Caco-2 (cell line): ENCODE measurements around the gene EMSY. TPM values are rescaled to one million over a fixed set of nuclear protein-coding genes. Genes with fewer than 3 reads are reported as not detected.
A peak's percentile ranks its signal among the peaks of the same experiment; 100 is the strongest.

ENCODE experiments used
- BruUV-seq: library from RNA; stranded (reverse); fragments of 400-500 nt; replicated peaks from 2 replicates; lab custom pipeline; 2021; lab: Mats Ljungman, UMichigan
- CTCF ChIA-PET: fragments of 300-600 bp; sonication (Branson Sonifier 250); formaldehyde crosslinking; loops from one replicate; lab custom pipeline; 2022; ENCODE audit warnings: antibody characterized with exemption; lab: Charles Lee
- POLR2A ChIA-PET: fragments of 300-600 bp; sonication (Branson Sonifier 250); formaldehyde crosslinking; loops from one replicate; lab custom pipeline; 2022; ENCODE audit warnings: antibody characterized with exemption; lab: Charles Lee
- DNase-seq, 2 experiments: peaks; one replicate each; pipeline versions ENCODE4 v3.0.0 to v3.0.0-alpha.2; 2020 to 2022
- H3K27me3 ChIP-seq: replicated peaks from 2 replicates; pipeline ENCODE4 v1.6.0; 2011; ENCODE audit warnings: low read length; ENCODE audit not compliant: control insufficient read depth, insufficient read depth
- H3K36me3 ChIP-seq: 2 replicates; pipeline ENCODE4 v1.5.1; 2011; ENCODE audit warnings: low read length; ENCODE audit not compliant: control insufficient read depth, insufficient read depth
- H3K4me1 ChIP-seq: fragments of 250-450 bp; sonication (Bioruptor Pico); 2 replicates; pipeline ENCODE4 v1.5.1; 2020; ENCODE audit warnings: mild to moderate bottlenecking
- H3K4me3 ChIP-seq: 2 replicates; pipeline ENCODE4 v1.5.1; 2011; ENCODE audit warnings: low read depth, mild to moderate bottlenecking, control low read depth, low read length
- H3K9me3 ChIP-seq: fragments of 250-450 bp; sonication (Bioruptor Pico); 2 replicates; pipeline ENCODE4 v1.5.1; 2020; ENCODE audit warnings: mild to moderate bottlenecking, moderate library complexity
- H3K27ac Mint-ChIP-seq: one replicate; pipeline ENCODE4 v1.8.0; 2022; ENCODE audit warnings: mixed read lengths; ENCODE audit not compliant: unreplicated experiment
- H3K27me3 Mint-ChIP-seq: one replicate; pipeline ENCODE4 v1.8.0; 2022; ENCODE audit warnings: mixed read lengths; ENCODE audit not compliant: insufficient read depth, unreplicated experiment
- H3K36me3 Mint-ChIP-seq: one replicate; pipeline ENCODE4 v1.8.0; 2022; ENCODE audit warnings: mild to moderate bottlenecking, mixed read lengths; ENCODE audit not compliant: insufficient read depth, unreplicated experiment
- H3K4me1 Mint-ChIP-seq: one replicate; pipeline ENCODE4 v1.8.0; 2022; ENCODE audit warnings: low read depth, mixed read lengths; ENCODE audit not compliant: unreplicated experiment
- H3K4me3 Mint-ChIP-seq: one replicate; pipeline ENCODE4 v1.8.0; 2022; ENCODE audit warnings: mild to moderate bottlenecking, moderate library complexity, mixed read lengths; ENCODE audit not compliant: unreplicated experiment
- H3K9me3 Mint-ChIP-seq: one replicate; pipeline ENCODE4 v1.8.0; 2022; ENCODE audit warnings: mixed read lengths; ENCODE audit not compliant: unreplicated experiment
- intact Hi-C: fragments of 100-400 bp; cut with micrococcal nuclease; formaldehyde crosslinking; loops from one replicate; pipeline ENCODE4 v1.10.0; 2022; ENCODE audit not compliant: unreplicated experiment
- total RNA-seq: library from RNA; stranded (reverse); gene quantifications from 2 replicates; pipeline ENCODE4 v1.2.3, GENCODE V29; 2022
- TF ChIP-seq, protein P1 (sequence below), 2 experiments: fragments of 200-600 bp in 1 of 2; IDR thresholded peaks; 1 replicate in 1 of 2; 2 replicates in 1 of 2; pipeline versions ENCODE4 v1.5.1 to v1.8.0; 2011 to 2022; ENCODE audit warnings: antibody characterized with exemption in 1 of 2, control low read depth in 1 of 2, inconsistent platforms in 1 of 2, low read depth in 1 of 2, low read length in 1 of 2, mild to moderate bottlenecking in 1 of 2, moderate library complexity in 1 of 2; ENCODE audit not compliant: insufficient read depth in 1 of 2, severe bottlenecking in 1 of 2, unreplicated experiment in 1 of 2

Gene EMSY
- total RNA-seq, 1 experiment from 2014 or later, result 43.6 TPM

DNA sequence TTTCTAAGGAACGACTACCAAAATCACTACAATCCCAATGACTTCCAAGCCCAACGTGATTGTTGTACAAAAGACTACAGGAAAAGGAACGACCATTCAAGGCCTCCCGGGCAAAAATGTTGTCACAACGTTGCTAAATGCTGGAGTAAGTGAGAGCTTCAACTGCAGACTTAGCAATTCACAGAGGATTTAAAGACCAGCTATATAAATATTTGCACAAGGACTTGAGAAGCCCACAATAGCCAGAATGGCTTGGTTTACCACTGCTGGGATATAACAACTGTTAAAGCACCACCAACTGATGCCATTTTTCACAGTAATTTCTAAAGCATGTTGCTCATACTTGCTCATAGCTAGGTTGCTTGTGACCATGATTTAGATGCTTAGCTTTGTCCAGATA, 78.3 kb downstream of the EMSY start:
- H3K36me3 ChIP-seq, result peaks cover 8% of the 10 kb centered on the region
- H3K4me1 ChIP-seq, result peaks cover 45% of the 10 kb centered on the region
- peak overlapping the region; percentile 27 for H3K27ac Mint-ChIP-seq
- H3K9me3 Mint-ChIP-seq, result no peaks in the 10 kb centered on the region
- H3K27me3 Mint-ChIP-seq, result no peaks in the 10 kb centered on the region
- DNase-seq, result peak in 1 of 2 experiments; percentile 45
- intact Hi-C loops, result no loop called here
- peaks cover 50% of the 10 kb centered on the region for H3K36me3 Mint-ChIP-seq
- TF ChIP-seq, protein P1, sequence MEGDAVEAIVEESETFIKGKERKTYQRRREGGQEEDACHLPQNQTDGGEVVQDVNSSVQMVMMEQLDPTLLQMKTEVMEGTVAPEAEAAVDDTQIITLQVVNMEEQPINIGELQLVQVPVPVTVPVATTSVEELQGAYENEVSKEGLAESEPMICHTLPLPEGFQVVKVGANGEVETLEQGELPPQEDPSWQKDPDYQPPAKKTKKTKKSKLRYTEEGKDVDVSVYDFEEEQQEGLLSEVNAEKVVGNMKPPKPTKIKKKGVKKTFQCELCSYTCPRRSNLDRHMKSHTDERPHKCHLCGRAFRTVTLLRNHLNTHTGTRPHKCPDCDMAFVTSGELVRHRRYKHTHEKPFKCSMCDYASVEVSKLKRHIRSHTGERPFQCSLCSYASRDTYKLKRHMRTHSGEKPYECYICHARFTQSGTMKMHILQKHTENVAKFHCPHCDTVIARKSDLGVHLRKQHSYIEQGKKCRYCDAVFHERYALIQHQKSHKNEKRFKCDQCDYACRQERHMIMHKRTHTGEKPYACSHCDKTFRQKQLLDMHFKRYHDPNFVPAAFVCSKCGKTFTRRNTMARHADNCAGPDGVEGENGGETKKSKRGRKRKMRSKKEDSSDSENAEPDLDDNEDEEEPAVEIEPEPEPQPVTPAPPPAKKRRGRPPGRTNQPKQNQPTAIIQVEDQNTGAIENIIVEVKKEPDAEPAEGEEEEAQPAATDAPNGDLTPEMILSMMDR (IDR thresholded peaks at IDR 0.05; ENCODE audit: insufficient read depth in 1 of 2, low read depth in 1 of 2, low read length in 1 of 2, severe bottlenecking in 1 of 2, unreplicated experiment in 1 of 2), result no peak
- no peaks in the 10 kb centered on the region for H3K9me3 ChIP-seq
- H3K4me3 Mint-ChIP-seq, result no peak overlapping the region
- CTCF ChIA-PET, result interaction anchor here (1.2 kb wide), 1 partner anchor 315 kb away, joined by 4 read pairs; no protein-coding TSS in a partner anchor
- H3K27me3 ChIP-seq, result no peaks in the 10 kb centered on the region
- POLR2A ChIA-PET, result no interaction called here
- peaks cover 44% of the 10 kb centered on the region for H3K4me1 Mint-ChIP-seq
- no peak overlapping the region for H3K4me3 ChIP-seq
- BruUV-seq, result no TSS peak

DNA sequence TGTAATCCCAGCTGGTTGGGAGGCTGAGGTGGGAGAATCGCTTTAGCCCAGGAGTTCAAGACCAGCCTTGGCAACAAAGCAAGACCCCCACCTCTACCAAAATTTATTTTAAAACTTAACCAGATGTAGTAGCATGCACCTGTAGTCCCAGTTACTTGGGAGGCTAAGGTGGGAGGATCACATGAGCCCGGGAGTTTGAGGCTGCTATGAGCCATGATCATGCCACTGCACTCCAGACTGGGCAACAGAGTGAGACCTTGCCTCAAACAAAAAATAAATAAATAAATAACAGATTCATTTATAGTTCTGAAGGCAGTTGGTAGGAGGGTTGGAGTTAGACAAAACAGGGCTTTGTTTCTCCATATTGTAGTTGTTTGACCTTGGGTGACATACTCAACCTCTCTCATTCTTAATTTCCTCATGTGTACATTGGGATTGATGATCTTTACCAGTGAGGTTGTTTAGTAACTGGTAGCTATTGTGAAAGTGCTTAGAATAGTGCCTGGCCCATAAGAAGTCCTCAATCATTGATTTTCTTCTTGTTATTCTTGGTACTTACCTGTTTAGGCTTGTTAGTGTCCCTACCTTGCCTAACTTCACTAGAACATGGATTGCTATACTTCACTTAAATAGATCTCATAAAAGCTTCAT, 79.1 kb downstream of the EMSY start:
- peaks cover 50% of the 10 kb centered on the region for H3K36me3 Mint-ChIP-seq
- H3K9me3 ChIP-seq, result no peaks in the 10 kb centered on the region
- peak in 1 of 2 experiments; percentile 16 for DNase-seq
- peaks cover 45% of the 10 kb centered on the region for H3K4me1 Mint-ChIP-seq
- TF ChIP-seq, protein P1 (IDR thresholded peaks at IDR 0.05; ENCODE audit: insufficient read depth in 1 of 2, low read depth in 1 of 2, low read length in 1 of 2, severe bottlenecking in 1 of 2, unreplicated experiment in 1 of 2), result no peak
- H3K9me3 Mint-ChIP-seq, result no peaks in the 10 kb centered on the region
- no peak overlapping the region for H3K4me3 Mint-ChIP-seq
- intact Hi-C loops, result loop anchor here (2.0 kb wide), 1 partner anchor 143 kb away; the partner anchor contains the start of genes GVQW3 and THAP12
- no peak overlapping the region for H3K4me3 ChIP-seq
- no peaks in the 10 kb centered on the region for H3K27me3 Mint-ChIP-seq
- no peaks in the 10 kb centered on the region for H3K27me3 ChIP-seq
- CTCF ChIA-PET, result interaction anchor here (0.5 to 1.6 kb wide), 4 partner anchors 275 to 819 kb away, joined by 3 to 8 read pairs (median 4); no protein-coding TSS in a partner anchor
- peak overlapping the region; percentile 27 for H3K27ac Mint-ChIP-seq
- peaks cover 8% of the 10 kb centered on the region for H3K36me3 ChIP-seq
- no TSS peak for BruUV-seq
- POLR2A ChIA-PET, result no interaction called here
- peaks cover 47% of the 10 kb centered on the region for H3K4me1 ChIP-seq

DNA sequence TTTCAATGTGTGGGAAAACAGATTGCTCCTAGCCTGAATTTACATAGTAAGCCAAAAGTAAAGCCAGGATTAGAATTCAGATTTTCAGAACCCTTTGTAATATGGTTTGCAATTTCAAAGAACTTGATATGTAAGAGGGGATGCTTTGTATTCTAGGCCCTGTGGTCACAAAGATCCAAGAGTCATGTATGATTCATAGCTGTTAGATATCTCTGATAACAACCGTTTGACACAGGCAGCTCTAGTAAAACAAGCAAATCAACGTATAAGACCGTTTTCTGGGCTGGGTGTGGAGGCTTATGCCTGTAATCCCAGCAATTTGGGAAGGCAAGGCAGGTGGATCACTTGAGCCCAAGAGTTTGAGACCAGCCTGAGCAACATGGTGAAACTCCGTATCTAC, 79.6 kb downstream of the EMSY start:
- H3K4me3 ChIP-seq, result no peak overlapping the region

More for the DNA sequence above, 79.6 kb downstream of the EMSY start:
- Mint-ChIP-seq H3K27ac (peak overlapping the region; percentile 27), H3K9me3 (no peaks in the 10 kb centered on the region), H3K4me3 (no peak overlapping the region), H3K36me3 (peaks cover 52% of the 10 kb centered on the region), H3K27me3 (no peaks in the 10 kb centered on the region), H3K4me1 (peaks cover 50% of the 10 kb centered on the region)
- BruUV-seq, result no TSS peak
- ChIA-PET CTCF (interaction anchor here (1.6 kb wide), 1 partner anchor 316 kb away, joined by 8 read pairs; no protein-coding TSS in a partner anchor), POLR2A (no interaction called here)
- Histone ChIP-seq H3K36me3 (peaks cover 8% of the 10 kb centered on the region), H3K27me3 (no peaks in the 10 kb centered on the region), H3K4me1 (peaks cover 47% of the 10 kb centered on the region), H3K9me3 (no peaks in the 10 kb centered on the region)
- intact Hi-C loops, result loop anchor here (2.0 kb wide), 1 partner anchor 144 kb away; the partner anchor contains the start of genes GVQW3 and THAP12
- peak in 1 of 2 experiments; percentile 28 for DNase-seq
- TF ChIP-seq, protein P1 (IDR thresholded peaks at IDR 0.05; ENCODE audit: insufficient read depth in 1 of 2, low read depth in 1 of 2, low read length in 1 of 2, severe bottlenecking in 1 of 2, unreplicated experiment in 1 of 2), result no peak
